Ovary (tissue), 9 donors: ENCODE results near the gene CEND1. TPM values are rescaled to one million over a fixed set of nuclear protein-coding genes. Genes with fewer than 3 reads are reported as not detected.

ENCODE experiments used
- DNase-seq, 5 donors: peaks; one replicate each; pipeline ENCODE4 v3.0.0-alpha.2; 2019 to 2020
- H3K27ac ChIP-seq, 2 donors: fragments of 200-600 bp; one replicate each; pipeline versions ENCODE4 v1.5.1 to v1.8.0; 2019 to 2022
- H3K27me3 ChIP-seq: fragments of 200-600 bp; one replicate; pipeline ENCODE4 v1.8.0; 2022
- H3K36me3 ChIP-seq: fragments of 200-600 bp; sonication (generic); one replicate; pipeline ENCODE4 v1.5.1; 2019
- H3K4me1 ChIP-seq: one replicate; pipeline ENCODE4 v1.8.1; 2013; ENCODE audit warnings: mild to moderate bottlenecking, moderate library complexity; ENCODE audit not compliant: insufficient read depth
- H3K4me3 ChIP-seq: fragments of 200-600 bp; sonication (generic); one replicate; pipeline ENCODE4 v1.5.1; 2017
- H3K9me3 ChIP-seq, 2 donors: fragments of 200-600 bp in 1 of 2; sonication (generic) in 1 of 2; one replicate each; pipeline versions ENCODE4 v1.5.1 to v1.8.1; 2013 to 2019; ENCODE audit warnings: mild to moderate bottlenecking in 1 of 2, moderate library complexity in 1 of 2
- EP300 ChIP-seq: sonication (generic); formaldehyde crosslinking; IDR thresholded peaks from one replicate; pipeline ENCODE4 v1.6.1; 2017; ENCODE audit warnings: antibody characterized with exemption
- POLR2A ChIP-seq: fragments of 450-650 bp; IDR thresholded peaks from one replicate; pipeline ENCODE4 v1.6.1; 2017; ENCODE audit warnings: antibody characterized with exemption, mild to moderate bottlenecking, moderate library complexity
- WGBS, 3 donors: extraction: QIAGEN DNeasy Blood & Tissue Kit in 1 of 3; methylation state at CpG; one replicate each; pipeline versions ENCODE4 v1.1.5 to v1.1.7; 2013 to 2017; 5-methylcytosine and 5-hydroxymethylcytosine counted together
- intact Hi-C, 4 donors: fragments of 100-400 bp; cut with DNase I; formaldehyde crosslinking; loops; one replicate each; pipeline versions ENCODE4 v1.11.0 to v1.15.1; 2022 to 2023
- polyA plus RNA-seq, 2 donors: library from polyadenylated mRNA; stranded (reverse); fragments of 200-250 nt in 1 of 2; fragments of 350-450 nt in 1 of 2; fragmentation: Illumina TruSeq in 1 of 2; extraction: RNeasy Lipid Tissue Mini Kit (QIAGEN cat#74804) in 1 of 2; gene quantifications; one replicate each; pipeline ENCODE4 v1.2.3, GENCODE V29; 2013 to 2014
- total RNA-seq, 7 donors: library from RNA; depleted of rRNA in 2 of 7; stranded (reverse); fragments of >200 nt in 2 of 7; fragmentation: NEBNext Ultra II Directional in 3 of 7; extraction: Animal tissue kit (Norgen Biotek cat#: 25700) in 3 of 7; gene quantifications; one replicate each; pipeline versions ENCODE4 v1.1.0 to v1.2.4, GENCODE V29; 2016 to 2023
- TF ChIP-seq, protein P1 (sequence below), 3 donors: fragments of 450-650 bp in 2 of 3; fragments of 200-600 bp in 1 of 3; IDR thresholded peaks; one replicate each; pipeline versions ENCODE4 v1.5.1 to v1.8.0; 2016 to 2022; ENCODE audit warnings: antibody characterized with exemption in 3 of 3, mild to moderate bottlenecking in 1 of 3
- donor health status: DM: no; HTN: no; CAD: no; lungs with moderate emphysema.
- donor health status: DM: no; HTN: no; CAD: no.
- donor health status: Bipolar disorder and iron deficiency.
- donor health status: DM: yes; HTN: yes; CAD: no.
- donor health status: DM: no; HTN: no; CAD: no.
- donor health status: DM: yes; HTN: yes; CAD: no.

CEND1 gene
- total and polyA plus RNA-seq, 9 donors: 0.07 to 0.15 TPM; not detected in 7

DNA sequence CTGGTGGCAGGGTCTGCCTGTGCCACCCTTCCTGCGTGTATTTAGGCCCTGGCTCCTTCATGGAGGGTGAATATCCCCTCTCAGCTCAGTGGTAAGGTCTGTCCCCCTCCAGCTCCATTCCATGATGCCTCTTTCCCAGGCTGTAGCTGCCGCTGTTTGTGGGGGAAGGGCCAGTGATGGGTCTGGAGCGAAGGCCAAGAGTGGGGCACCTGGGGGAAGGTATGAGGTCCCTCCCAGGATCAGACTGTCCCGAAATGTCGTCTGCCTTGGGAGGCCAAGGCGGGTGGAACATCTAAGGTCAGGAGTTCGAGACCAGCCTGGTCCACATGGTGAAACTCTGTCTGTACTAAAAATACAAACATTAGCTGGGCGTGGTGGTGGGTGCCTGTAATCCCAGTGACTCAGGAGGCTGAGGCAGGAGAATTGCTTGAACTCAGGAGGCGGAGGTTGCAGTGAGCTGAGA is 44.0 kb upstream of the CEND1 start:
- Histone ChIP-seq H3K27ac (peak overlapping the region in 1 of 2 donors; percentile 52), H3K4me1 (peaks cover 21% of the 10 kb centered on the region), H3K9me3 (no peaks in the 10 kb centered on the region), H3K27me3 (no peaks in the 10 kb centered on the region), H3K36me3 (no peaks in the 10 kb centered on the region), H3K4me3 (peak overlapping the region; percentile 51)
- TF ChIP-seq, protein P1, sequence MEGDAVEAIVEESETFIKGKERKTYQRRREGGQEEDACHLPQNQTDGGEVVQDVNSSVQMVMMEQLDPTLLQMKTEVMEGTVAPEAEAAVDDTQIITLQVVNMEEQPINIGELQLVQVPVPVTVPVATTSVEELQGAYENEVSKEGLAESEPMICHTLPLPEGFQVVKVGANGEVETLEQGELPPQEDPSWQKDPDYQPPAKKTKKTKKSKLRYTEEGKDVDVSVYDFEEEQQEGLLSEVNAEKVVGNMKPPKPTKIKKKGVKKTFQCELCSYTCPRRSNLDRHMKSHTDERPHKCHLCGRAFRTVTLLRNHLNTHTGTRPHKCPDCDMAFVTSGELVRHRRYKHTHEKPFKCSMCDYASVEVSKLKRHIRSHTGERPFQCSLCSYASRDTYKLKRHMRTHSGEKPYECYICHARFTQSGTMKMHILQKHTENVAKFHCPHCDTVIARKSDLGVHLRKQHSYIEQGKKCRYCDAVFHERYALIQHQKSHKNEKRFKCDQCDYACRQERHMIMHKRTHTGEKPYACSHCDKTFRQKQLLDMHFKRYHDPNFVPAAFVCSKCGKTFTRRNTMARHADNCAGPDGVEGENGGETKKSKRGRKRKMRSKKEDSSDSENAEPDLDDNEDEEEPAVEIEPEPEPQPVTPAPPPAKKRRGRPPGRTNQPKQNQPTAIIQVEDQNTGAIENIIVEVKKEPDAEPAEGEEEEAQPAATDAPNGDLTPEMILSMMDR (IDR thresholded peaks at IDR 0.05): no peak
- TF ChIP-seq POLR2A (no peak), EP300 (no peak)
- WGBS, 3 donors: 41 to 44% (median 41%) methylated on average over 8 to 9 of the region's 9 CpGs
- no peak for DNase-seq
- intact Hi-C loops: no loop called here

DNA sequence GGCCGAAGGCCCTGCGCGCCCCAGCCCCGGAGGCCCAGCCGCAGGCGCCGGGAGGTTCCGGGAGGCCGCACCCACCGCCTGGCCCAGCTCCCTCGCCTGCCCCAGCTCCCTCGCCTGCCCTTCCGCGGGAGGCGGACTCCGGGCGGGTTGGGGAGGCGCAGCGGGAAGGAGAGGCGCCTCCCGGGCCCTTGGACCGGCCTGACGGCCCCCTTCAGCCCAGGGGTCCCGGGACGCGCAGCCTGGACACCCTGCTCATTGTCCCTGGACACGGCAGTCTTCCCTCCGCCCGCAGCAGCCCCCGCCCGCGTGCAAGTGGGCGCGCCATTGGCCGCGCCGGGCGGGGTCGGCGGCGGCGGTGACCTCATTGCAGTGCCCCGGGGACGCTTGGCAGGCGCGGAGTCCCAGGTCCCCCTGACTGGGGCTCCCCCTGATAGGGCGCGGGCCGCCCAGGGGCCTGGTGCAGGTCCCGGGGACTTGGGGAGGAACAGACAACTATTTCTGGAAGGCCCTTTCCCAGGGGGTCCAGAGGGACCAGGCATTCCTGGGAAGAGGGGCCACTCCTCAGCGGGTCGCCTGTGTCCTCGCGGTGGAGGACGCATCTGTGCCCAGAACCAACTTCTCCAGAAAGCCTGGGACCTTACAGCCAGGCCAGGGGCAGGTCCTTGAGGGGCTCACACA is 43.4 kb upstream of the CEND1 start:
- Histone ChIP-seq H3K4me3 (peak overlapping the region; percentile 51), H3K9me3 (no peaks in the 10 kb centered on the region), H3K36me3 (no peaks in the 10 kb centered on the region), H3K27ac (peak overlapping the region; percentile 52 to 65), H3K4me1 (peaks cover 21% of the 10 kb centered on the region), H3K27me3 (no peaks in the 10 kb centered on the region)
- no peak for TF ChIP-seq POLR2A
- TF ChIP-seq, protein P1 (IDR thresholded peaks at IDR 0.05): no peak
- TF ChIP-seq EP300: no peak
- peak in 1 of 5 donors; percentile 75 for DNase-seq
- 1% methylated on average over 27 to 55 of the region's 55 CpGs for WGBS, 3 donors
- intact Hi-C loops: no loop called here

DNA sequence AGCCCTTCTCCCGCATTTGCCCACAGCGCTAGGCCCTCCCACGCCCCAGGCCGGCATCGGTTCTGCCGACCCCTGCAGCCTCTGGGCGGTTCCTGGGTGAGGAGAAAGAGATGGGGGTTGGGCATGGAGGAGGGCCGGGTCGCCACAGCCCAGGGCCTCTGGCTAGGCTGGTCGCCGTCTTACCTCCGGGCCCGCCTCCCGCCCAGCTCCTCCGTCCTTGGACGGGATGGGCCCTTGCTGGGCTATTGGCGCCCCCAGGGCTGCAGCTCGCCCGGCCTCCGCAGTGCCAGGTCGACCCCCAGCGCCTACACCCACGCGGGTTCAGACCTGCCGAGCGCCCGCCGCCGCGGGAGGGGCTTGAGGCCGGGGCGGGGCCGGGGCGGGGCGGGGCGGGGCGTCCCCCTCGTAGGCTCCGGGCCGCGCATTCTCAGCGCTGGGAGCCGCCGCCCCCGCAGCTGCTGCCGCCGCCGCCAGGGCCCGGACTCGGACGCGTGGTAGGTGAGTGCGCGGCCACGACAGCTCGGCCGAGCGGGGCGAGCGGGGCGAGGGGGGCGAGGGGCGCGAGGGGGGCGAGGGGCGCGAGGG is 42.7 kb upstream of the CEND1 start, which contains the start of gene CD151:
TSS of gene CD151 (plus strand) at position 424 of the 585 bp plus-strand sequence. CDS start 3,118 bp downstream, outside the sequence.
- Histone ChIP-seq H3K9me3 (no peaks in the 10 kb centered on the region), H3K27me3 (no peaks in the 10 kb centered on the region), H3K36me3 (no peaks in the 10 kb centered on the region), H3K4me1 (peaks cover 21% of the 10 kb centered on the region), H3K4me3 (peak within 1 kb of the TSS; percentile 51), H3K27ac (peak within 1 kb of the TSS; percentile 52 to 65)
- no peak for TF ChIP-seq POLR2A
- TF ChIP-seq, protein P1 (IDR thresholded peaks at IDR 0.05): no peak
- no peak for TF ChIP-seq EP300
- DNase-seq: peak in 2 of 5 donors; percentile 64 to 74
- intact Hi-C loops: no loop called here
- 1 to 3% (median 2%) methylated on average over 44 to 64 of the region's 67 CpGs for WGBS, 3 donors

DNA sequence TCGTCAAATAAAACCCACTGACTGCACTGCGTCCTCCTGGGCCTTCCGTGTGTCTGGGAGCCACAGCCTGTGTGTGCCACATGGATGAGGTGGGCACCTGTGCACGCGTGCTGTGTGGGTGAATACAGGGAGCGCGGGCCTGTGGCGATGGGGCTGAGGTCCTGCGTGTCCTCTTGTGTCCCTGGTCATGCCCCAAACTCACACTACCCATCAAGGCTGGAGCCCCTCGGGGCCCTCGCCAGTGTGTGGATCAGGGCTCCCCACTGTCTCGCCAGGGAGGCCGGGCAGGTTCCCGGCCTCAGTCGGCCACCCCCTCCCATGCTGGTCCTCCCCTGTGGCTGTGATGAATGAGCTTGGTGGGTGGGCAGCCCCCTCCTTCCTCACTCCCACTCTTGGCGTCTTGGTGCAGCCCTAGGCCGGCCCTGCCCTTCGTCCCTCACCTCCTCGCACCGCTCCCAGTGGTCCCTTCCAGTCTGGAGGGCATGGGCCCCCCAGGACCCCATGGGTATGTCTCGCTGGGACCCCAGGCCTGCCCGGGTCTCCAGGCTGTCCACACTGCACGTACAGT is 42.2 kb upstream of the CEND1 start:
- Histone ChIP-seq H3K4me1 (peaks cover 21% of the 10 kb centered on the region), H3K27me3 (no peaks in the 10 kb centered on the region), H3K27ac (no peak overlapping the region), H3K4me3 (peak overlapping the region; percentile 51), H3K9me3 (no peaks in the 10 kb centered on the region), H3K36me3 (no peaks in the 10 kb centered on the region)
- no peak for DNase-seq
- intact Hi-C loops: no loop called here
- WGBS, 3 donors: 59 to 63% (median 59%) methylated on average over 23 of the region's 23 CpGs
- TF ChIP-seq, protein P1 (IDR thresholded peaks at IDR 0.05): no peak
- TF ChIP-seq EP300 (no peak), POLR2A (no peak)
